ENCODE results near the gene ZNF574. TPM values are rescaled to one million over a fixed set of nuclear protein-coding genes. Genes with fewer than 3 reads are reported as not detected.
A peak's percentile ranks its signal among the peaks of the same experiment; 100 is the strongest.
"Not testable (repeated sequence)": the region's sequence is repeated elsewhere in the genome, so short reads cannot be mapped to it uniquely, and the experiment has no call there.

The ZNF574 gene
- total RNA-seq, 3 donors from 2014 or later = 11.2 to 17.5 (median 17.0) TPM

- intact Hi-C loops (cut with DNase I, micrococcal nuclease) = no loop called here
- no peak for ATAC-seq
- no peak overlapping the region for H3K4me3 ChIP-seq
- no peak for DNase-seq
- TF ChIP-seq CTCF (IDR thresholded peaks at IDR 0.05) = no peak
- no peaks in the 10 kb centered on the region for H3K36me3 ChIP-seq (ENCODE audit: low read depth)
- H3K9me3 ChIP-seq = no peaks in the 10 kb centered on the region
- no peaks in the 10 kb centered on the region for H3K4me1 ChIP-seq (ENCODE audit: low read depth)
These were observed 23.5 kb downstream of the ZNF574 start for GRCh38 chr19:42099336-42099925.

GRCh38 chr19:42100241-42100640 is 24.3 kb downstream of the ZNF574 start:
- ATAC-seq; intact Hi-C loops (cut with DNase I, micrococcal nuclease); H3K9me3 ChIP-seq; H3K36me3 ChIP-seq (ENCODE audit: low read depth); H3K4me3 ChIP-seq; DNase-seq; H3K4me1 ChIP-seq (ENCODE audit: low read depth): not testable (repeated sequence)

- no peaks in the 10 kb centered on the region for H3K9me3 ChIP-seq
- no peak for ATAC-seq
- H3K36me3 ChIP-seq (ENCODE audit: low read depth) = no peaks in the 10 kb centered on the region
- no peaks in the 10 kb centered on the region for H3K4me1 ChIP-seq (ENCODE audit: low read depth)
- no peak for TF ChIP-seq CTCF (IDR thresholded peaks at IDR 0.05)
- no peak overlapping the region for H3K4me3 ChIP-seq
- DNase-seq = no peak
- intact Hi-C loops (cut with DNase I, micrococcal nuclease) = no loop called here
These were observed 26.9 kb downstream of the ZNF574 start for GRCh38 chr19:42102877-42103276.

GRCh38 chr19:42105368-42105767 is 29.4 kb downstream of the ZNF574 start:
- ATAC-seq (no peak), DNase-seq (no peak)
- no peak overlapping the region for H3K4me3 ChIP-seq
- intact Hi-C loops (cut with DNase I, micrococcal nuclease) = no loop called here
- no peak for TF ChIP-seq CTCF (IDR thresholded peaks at IDR 0.05)
- no peaks in the 10 kb centered on the region for H3K4me1 ChIP-seq (ENCODE audit: low read depth)
- H3K9me3 ChIP-seq = no peaks in the 10 kb centered on the region
- H3K36me3 ChIP-seq (ENCODE audit: low read depth) = no peaks in the 10 kb centered on the region

- intact Hi-C loops (cut with DNase I, micrococcal nuclease) = no loop called here
- ATAC-seq (peak; percentile 99), DNase-seq (peak; percentile 81 to 91 (median 86))
- peak; percentile 91 for TF ChIP-seq CTCF (IDR thresholded peaks at IDR 0.05)
- Histone ChIP-seq H3K4me3 (no peak overlapping the region), H3K36me3 (ENCODE audit: low read depth) (no peaks in the 10 kb centered on the region), H3K9me3 (no peaks in the 10 kb centered on the region), H3K4me1 (ENCODE audit: low read depth) (no peaks in the 10 kb centered on the region)
These were observed 32.8 kb downstream of the ZNF574 start for GRCh38 chr19:42108527-42109389.

- Histone ChIP-seq H3K9me3 (no peaks in the 10 kb centered on the region), H3K36me3 (ENCODE audit: low read depth) (no peaks in the 10 kb centered on the region), H3K4me3 (no peak overlapping the region), H3K4me1 (ENCODE audit: low read depth) (no peaks in the 10 kb centered on the region)
- DNase-seq (no peak), ATAC-seq (no peak)
- intact Hi-C loops (cut with DNase I, micrococcal nuclease) = no loop called here
- no peak for TF ChIP-seq CTCF (IDR thresholded peaks at IDR 0.05)
These were observed 33.9 kb downstream of the ZNF574 start for GRCh38 chr19:42109896-42110295.
